HS-5 (cell line): ENCODE results near the gene LPCAT1.

Experiments
- DNase-seq: peaks from one replicate; pipeline ENCODE4 v3.0.0-alpha.2; 2012; ENCODE audit warnings: low read depth

The LPCAT1 gene

DNA sequence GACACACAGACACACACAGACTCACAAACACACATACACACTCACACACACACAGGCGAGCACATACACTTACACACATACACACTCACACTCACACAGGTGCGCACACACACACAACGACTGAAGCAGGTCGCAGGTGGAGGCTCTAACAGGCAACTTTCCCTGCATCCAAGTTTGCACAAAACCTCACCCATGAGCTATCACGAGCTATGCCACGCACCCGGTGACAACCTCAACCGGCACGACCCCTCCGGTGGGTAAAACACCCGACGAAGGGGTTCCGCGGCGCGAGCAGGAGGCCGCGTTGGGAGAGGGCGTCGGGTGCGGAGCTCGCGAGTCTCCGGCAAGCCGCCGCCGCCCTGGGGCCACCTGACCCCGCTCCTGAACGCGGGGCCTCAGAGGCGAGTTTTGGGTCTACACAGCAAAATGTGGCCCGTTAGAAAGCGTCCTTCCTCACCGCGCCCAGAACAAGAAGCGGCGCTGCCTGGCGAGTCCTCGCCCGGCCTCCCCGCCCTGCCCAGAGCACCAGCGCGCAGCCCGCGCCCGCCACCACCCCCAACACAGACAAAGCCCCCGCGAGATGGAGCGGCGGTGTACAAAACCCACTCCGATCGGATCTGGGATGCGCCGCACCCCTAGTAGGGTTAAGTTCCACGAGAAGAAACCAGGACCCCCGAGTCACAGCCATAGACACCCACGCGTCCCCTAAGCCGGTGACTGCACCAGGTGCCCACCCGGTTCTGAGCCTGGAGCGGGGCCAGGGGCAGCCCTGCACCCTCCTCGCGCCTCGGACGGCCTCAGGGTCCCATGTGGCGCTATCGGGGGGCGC lies 79.2 kb downstream of the LPCAT1 start:
- DNase-seq: no peak

DNA sequence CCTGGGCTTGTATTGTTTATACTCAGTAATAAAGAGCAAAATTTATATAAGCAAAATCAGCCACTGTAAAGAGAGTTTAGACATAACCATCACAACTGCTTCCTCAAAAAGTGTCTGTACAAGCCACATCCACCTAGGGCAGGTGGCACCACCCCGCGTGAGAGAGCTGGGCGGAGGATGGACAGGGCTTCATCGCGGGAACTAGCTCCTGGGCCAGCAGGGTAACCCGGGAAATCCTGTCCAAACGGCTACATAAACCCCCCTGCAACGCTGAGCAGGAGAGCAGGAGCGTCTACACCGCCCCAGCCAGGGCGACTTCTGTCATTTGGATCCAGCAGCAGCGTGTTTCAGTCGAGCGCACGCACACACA lies 79.8 kb downstream of the LPCAT1 start:
- no peak for DNase-seq

DNA sequence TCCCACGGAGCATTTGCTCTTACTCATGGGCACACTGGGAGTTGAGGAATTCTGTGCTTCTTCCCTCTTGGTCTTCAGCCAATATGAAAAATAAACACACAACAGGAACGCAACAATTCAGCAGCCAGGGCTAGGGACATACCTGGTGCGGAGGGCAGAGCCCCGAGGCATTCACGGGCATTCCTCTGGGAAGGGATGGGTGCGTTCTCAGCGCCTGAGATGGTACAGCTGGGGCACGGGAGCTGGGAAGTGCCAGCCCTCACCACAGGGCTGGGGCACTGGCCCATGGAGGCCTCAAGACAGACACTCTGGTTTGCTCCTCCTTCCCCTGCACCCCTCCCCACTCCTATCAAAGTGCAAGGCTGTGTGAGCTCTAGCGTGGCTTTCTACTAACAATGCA lies 80.6 kb downstream of the LPCAT1 start:
- no peak for DNase-seq

DNA sequence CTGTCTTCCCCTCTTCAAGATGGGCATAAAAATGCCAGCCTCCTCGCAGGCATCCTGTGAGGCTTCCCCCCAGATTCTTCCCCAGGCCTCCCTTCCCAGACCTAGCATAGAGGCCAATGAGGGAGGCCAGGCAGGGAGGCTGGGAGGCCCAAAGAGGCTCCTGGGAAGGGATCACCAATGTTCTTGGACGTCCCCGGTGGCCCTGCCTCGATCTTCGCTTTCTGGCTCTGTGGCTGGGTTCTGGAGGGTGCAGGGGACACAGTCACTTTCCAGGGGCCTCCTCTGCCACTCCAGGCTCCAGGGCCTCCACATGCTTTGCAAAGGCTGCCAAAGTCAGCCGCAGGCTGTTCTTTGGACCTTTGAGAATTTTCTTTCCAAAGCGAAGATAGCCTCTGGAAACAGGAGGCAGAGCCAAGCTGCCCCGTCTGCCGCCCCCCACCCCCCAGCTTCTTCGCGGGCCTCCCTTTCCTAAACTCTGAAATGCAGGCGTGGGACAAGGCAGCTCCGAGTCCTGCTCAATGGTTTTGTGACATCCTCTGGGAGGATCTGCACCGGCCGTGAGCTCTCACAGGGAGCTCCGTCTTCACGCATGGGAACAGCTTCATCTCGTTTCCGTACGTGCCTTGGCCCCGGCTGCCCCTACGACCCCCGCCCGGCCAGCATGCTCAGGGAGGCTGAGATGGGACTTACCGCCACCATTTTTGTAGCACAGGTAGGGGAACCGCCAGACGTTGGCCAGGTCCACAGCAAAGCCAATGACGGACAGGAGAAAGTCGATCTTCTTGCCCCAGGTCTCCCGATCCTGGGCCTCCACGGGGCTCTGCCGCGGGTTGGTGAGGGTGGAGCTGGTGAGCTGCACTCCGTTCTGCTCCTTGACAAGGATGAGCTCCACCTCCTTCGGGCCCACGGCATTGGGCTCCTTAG lies 81.3 kb downstream of the LPCAT1 start:
- DNase-seq: no peak

DNA sequence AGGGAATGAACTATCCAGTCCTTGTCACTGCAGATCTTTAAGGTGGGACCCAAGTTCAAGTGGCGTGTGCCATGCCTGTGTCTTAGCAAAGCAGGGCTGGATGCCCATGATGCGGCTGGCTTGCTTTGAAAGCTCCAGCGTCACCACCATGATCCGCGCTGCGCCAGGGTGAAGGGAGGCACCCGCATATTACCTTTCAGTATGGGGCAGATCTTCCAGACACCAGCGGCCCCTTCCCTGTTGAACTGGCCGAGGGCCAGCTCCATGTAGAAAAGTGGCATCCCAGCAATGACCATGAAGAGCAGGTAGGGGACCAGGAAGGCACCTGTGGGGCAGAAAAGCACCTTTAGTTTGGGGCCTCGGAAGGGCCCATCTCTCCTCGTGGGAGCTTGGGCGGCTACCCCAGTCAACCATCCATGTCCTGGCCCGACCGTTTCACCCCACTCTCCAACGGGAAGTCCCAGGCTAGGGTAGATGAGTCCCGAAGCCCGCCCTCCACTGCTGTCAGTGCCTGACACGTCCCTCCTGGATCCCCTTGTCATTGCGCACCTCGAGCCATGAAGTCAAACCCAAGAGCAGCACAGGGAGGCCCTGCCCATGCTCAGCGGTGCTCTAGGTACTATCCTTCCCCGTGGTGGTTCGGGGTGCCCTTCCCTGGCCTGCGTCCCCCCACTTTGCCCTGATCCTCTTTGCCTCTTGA lies 82.4 kb downstream of the LPCAT1 start:
- DNase-seq: no peak

GRCh38 chr5:1440098-1440493 lies 83.7 kb downstream of the LPCAT1 start:
- DNase-seq: no peak

DNA sequence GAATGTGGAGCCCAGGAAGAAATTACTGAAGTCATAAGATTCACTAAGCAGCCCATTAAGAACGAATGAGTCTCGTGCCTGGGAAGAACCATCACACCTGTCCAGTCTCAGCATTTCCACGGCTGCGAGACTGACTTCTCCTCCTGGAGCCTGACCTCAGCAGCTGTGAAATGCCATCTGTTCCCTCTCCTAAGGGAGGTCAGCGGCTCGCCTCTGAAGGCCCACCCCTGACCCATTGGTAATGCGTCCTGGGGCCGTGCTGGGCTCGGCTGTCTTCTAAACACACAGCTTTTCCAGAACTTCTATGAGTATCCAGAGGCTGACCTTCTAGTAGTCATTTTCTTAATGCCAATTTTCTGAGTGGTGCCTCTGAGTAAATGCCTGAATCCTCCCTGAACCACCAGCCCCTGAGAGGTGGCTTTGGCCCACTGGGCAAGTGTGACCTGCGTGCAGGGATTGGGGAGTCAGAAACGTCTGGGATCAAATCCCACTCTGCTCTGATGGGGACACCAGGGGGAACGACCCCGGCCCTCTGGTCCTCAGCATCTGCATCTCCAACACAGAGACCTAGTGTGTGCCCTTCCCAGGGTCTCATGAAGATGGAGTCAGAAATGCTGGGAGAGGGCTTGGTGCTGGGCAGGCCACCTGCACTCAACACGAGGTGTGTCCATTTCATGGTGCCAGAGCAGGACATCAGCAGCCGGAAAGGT lies 84.2 kb downstream of the LPCAT1 start:
- no peak for DNase-seq

DNA sequence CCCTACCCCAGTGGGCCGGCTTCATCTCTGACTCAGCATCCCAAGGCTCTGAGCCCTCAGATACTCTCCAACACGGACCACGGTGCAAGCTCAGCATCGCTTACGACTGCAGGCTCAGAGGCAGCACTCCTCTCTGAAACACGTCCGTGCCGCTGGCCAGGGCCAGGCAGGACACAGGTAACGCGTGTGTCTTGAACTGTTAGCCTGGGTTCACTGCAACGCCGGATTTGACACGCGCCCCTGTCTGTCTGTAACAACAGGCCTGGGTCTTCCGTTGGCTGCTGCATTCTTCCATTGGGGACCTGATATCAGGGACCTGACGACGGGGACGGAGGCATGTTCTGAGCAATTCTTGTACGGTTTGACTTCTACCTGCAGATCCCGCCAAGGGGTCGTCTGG lies 84.9 kb downstream of the LPCAT1 start:
- no peak for DNase-seq

DNA sequence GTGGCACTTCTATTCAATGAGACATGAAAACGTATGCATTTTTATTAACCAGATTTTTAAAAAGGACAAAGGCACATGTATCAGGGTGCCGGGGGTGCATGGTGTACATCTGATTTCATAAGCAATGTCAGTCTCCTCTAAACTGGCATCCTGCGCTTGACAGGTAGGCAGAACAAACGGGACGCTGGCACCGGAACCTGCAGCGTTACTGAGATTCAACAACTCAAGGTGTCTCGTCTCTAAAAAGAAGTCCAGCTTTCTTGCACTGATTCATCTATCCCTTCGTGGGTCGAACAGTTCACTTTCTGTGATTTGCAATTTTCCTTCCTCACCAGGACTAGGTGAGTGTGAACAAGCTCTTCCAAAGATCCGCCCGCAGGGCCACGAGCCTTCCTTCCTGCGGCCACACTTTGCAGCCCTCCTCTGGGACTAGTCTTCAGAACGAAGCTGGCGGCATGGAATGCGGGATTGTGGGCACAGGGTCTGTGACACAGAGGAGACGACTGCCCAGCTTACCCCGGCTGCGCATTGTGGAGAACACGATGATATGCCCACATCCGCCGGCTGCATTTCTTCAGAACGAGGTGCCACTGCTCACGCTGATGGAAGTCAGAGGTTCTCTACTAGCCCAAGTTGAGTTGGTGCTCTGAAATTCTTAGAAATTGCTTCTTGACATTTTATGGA lies 85.7 kb downstream of the LPCAT1 start:
- DNase-seq: no peak

GRCh38 chr5:1437226-1437829 lies 86.4 kb downstream of the LPCAT1 start:
- DNase-seq: peak; percentile 31

- DNase-seq: no peak
Observed at GRCh38 chr5:1436681-1437080, 87.1 kb downstream of the LPCAT1 start.

- no peak for DNase-seq
Observed at GRCh38 chr5:1436036-1436435, 87.7 kb downstream of the LPCAT1 start.

- DNase-seq: no peak
Observed at GRCh38 chr5:1435369-1435768, 88.4 kb downstream of the LPCAT1 start.

DNA sequence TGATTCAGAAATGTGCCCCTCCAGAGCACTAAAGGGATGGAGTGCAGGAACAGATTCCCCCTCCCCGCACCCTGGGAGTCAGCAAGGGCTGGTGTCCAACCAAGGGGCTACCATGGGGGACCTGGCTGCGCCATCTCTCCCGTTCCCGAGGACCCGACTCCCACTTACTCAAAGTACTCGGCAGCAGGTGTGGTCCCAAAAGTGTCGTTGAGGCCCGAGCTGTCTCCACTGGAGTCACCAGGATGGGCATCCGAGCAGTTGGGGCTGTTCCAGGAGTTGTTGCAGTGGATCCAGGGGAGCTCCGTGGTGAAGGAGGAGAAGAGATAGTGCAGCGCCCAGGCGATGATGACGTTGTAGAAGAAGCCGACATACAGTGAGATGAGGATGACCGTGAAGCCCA lies 91.5 kb downstream of the LPCAT1 start:
- no peak for DNase-seq

DNA sequence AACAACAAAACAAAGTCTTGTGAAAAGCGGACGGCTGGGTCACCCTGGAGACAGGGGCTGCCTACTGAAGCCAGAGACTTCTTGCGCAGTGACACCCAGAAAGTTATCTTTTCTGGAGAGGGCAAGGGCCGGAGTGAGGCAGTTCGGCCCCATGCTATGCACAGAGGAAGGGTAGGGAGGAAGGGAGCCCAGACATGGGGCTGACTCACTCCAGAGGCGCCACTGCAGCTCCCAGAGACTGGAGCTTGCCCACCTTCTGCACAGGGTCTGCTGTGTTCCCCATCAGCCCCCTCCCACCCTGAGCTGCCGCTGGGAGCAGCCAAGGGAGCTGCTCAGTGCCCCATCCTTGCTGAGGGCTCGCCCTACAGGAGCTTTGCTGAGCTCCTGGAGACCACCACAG lies 91.9 kb downstream of the LPCAT1 start:
- DNase-seq: no peak

DNA sequence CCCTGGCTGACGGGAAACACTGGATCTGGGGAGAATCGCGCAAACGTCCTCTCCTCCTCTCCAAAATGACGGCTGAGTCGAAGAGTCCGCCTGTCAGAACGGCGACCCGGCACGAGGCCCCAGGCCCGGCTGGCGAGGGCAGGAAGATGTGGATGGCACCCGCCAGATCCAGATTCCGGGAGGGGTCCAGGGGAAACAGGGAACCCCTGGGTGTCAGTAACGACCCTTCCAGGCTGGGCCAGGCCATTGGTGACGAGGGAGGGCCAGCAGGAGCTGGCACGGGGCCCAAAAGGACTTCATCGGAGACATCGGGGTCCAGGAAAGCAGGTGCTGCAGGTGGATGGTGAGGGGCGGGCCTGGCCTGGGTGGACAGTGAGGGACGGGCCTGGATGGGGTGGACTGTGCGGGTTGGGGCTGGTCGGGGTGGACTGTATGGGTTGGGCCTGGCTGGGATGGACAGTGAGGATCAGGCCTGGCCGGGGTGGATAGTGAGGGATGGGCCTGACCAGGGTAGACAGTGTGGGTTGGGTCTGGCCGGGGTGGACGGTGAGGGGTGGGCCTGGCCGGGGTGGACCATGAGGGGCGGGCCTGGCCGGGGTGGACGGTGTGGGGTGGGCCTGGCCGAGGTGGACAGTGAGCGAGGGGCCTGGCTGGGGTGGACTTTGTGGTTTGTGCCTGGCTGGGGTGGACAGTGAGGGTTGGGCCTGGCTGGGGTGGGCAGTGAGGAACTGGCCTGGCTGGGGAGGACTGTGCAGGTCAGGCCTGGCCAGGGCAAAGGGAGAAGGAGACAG lies 92.5 kb downstream of the LPCAT1 start:
- DNase-seq: no peak

DNA sequence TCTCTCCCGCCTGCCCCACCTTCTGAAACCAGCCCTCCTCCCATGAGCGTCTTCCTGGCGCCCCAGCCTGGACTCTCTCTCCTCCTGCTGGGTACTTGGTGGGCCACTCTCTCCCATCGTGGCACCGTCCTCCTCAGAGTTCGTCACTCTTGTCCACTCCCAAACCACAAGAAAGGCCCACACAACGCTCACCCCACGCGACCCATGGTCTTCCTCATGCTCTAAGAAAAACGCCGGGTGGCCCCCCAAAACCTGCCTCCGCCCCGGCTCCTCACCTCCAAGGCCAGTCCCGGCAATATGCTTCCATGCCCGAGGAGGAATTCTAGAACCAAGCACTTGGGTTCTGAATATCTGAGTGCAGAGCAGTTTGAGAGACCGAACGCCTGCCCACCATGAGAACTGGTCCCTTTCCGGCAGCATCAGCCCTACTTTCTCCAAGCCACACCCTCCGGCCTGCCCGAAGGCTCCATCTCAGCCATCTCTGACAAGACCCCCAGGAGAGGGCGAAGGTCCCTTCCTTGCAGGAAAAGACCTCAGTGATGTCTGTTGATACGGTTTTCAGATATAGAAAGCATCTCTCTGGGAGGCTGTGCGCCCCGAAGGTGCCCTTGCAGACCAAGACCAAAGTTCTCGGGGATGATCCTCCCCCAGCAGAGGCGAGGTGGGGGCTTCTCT lies 93.5 kb downstream of the LPCAT1 start:
- DNase-seq: no peak

DNA sequence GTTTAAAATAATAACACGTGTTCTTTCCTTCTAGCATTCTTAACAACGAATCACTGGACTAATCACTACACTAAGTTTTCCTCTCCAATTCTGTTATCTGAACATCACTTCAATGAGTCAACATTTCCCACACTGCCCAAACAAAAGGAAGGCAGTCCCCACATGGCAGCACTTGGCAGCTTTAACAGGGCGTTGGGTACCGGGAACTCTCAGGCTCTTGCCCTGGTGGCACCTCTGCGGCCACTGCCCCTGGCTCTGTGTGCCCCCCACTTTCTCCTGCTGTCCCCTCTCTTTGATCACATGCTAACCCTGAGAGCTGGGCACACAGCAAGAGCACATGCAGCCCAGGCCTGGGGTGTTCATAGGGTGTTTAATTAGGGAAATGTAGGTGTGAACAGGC lies 94.3 kb downstream of the LPCAT1 start:
- no peak for DNase-seq

GRCh38 chr5:1429066-1429465 lies 94.7 kb downstream of the LPCAT1 start:
- DNase-seq: no peak

GRCh38 chr5:1428107-1428506 lies 95.7 kb downstream of the LPCAT1 start:
- DNase-seq: no peak
